ENCODE measurements around the gene KCNAB1.

- TF ChIP-seq CTCF (IDR thresholded peaks at IDR 0.05 in 2 of 3, conservative IDR thresholded peaks at IDR 0.05 in 1 of 3; ENCODE audit: borderline replicate concordance in 1 of 3, insufficient read depth in 1 of 3, low read depth in 2 of 3, low read length in 2 of 3) (no peak), REST (IDR thresholded peaks at IDR 0.05; ENCODE audit: low read depth) (no peak), POLR2AphosphoS5 (IDR thresholded peaks at IDR 0.05; ENCODE audit: low read depth, low read length) (no peak), ZNF274 (IDR thresholded peaks at IDR 0.05; ENCODE audit: low read depth, low read length) (no peak), POLR2A (IDR thresholded peaks at IDR 0.05; ENCODE audit: borderline replicate concordance, extremely low read depth, insufficient read depth, insufficient read length) (no peak), ATF3 (IDR thresholded peaks at IDR 0.05) (no peak)
These were observed 263.2 kb downstream of the KCNAB1 start for GRCh38 chr3:156383441-156384025.

All from HCT116 (cell line).